GM19351 (cell line): ENCODE data around the gene GDPGP1.
A peak's percentile ranks its signal among the peaks of the same experiment; 100 is the strongest.

Experiments used
- ATAC-seq: cut with Tn5 transposase; IDR thresholded peaks from one replicate; pipeline ENCODE4 v1.9.1; 2021; ENCODE audit warnings: mild to moderate bottlenecking, moderate library complexity; ENCODE audit not compliant: unreplicated experiment

The GDPGP1 gene

DNA sequence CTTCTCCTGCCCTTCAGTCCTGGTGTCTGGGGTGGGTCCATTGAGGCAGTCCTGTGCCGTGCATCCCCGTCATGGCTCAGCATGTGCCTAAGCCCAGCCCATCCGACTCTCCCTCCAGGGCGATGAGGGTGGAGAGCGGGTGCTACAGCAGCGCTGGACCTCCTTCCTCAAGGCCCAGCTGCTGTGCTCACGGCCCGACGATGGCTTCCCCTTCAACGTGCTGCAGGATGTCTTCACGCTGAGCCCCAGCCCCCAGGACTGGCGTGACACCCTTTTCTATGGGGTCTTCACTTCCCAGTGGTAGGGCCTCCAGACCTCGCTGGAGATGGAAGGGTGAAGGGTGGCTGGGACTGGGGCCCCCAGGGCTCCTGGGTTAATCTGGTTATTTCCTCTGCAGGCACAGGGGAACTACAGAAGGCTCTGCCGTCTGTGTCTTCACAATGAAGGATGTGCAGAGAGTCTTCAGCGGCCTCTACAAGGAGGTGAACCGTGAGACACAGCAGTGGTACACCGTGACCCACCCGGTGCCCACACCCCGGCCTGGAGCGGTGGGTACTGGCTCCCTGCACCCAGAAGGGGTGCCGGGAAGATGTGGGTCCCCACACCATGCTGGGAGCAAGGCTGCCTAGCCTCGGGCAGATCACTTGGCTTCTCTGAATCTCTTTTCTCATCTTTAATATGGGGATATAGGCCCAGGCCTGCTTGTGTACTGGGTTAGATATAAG, 10.4 kb upstream of the GDPGP1 start:
- ATAC-seq: no peak

DNA sequence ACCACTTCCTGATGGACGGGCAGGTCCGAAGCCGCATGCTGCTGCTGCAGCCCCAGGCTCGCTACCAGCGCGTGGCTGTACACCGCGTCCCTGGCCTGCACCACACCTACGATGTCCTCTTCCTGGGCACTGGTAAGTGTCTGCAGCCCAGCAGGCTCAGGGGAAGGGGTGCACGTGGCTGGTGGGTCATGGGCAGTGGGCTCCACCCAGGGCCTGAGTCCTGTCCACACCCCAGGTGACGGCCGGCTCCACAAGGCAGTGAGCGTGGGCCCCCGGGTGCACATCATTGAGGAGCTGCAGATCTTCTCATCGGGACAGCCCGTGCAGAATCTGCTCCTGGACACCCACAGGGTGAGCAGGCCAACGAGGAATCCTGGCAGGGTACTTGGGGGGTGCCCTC, 9.0 kb upstream of the GDPGP1 start:
- ATAC-seq: no peak

DNA sequence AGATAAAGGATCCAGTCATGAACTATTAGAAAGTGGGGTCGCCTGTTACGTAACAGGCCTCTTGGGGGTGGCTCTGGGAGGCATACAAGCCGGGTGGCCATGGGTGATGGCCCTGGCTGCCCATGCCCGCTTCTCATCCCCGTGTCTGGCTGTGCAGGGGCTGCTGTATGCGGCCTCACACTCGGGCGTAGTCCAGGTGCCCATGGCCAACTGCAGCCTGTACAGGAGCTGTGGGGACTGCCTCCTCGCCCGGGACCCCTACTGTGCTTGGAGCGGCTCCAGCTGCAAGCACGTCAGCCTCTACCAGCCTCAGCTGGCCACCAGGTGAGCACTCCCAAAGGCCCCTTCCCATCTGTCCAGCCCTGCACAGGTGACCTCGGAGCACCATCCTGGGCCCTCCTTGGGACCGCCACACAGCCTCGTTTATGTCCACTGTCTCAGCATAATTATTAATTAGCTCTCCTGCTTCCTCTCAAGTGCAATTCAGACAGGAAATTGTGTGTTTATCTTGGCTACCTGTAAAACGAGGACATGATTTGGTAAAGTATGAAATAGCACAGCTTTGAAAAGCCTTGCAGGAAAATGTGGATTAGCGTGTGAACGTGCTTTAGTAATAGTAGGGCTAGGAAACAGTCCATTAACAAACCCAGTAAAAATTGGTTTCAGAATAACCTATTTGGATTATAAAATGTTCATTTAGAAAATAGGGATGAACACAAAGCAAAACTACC, 8.3 kb upstream of the GDPGP1 start:
- ATAC-seq: no peak

DNA sequence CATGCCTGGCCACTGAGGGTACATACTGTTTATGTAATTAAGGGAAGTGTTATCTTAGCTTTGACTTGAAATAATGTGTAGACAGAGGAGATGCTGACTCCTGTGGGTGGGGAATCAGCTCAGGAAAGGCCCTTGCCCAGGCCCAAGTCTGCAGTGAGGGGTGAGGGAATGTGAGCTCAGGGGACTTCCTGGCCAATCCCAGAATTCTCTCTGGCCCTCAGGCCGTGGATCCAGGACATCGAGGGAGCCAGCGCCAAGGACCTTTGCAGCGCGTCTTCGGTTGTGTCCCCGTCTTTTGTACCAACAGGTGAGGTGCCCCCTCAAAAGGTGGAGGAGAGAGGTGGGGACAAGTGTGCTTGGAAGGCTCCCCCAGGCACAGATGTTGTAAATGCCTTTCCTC, 6.7 kb upstream of the GDPGP1 start:
- ATAC-seq: no peak

DNA sequence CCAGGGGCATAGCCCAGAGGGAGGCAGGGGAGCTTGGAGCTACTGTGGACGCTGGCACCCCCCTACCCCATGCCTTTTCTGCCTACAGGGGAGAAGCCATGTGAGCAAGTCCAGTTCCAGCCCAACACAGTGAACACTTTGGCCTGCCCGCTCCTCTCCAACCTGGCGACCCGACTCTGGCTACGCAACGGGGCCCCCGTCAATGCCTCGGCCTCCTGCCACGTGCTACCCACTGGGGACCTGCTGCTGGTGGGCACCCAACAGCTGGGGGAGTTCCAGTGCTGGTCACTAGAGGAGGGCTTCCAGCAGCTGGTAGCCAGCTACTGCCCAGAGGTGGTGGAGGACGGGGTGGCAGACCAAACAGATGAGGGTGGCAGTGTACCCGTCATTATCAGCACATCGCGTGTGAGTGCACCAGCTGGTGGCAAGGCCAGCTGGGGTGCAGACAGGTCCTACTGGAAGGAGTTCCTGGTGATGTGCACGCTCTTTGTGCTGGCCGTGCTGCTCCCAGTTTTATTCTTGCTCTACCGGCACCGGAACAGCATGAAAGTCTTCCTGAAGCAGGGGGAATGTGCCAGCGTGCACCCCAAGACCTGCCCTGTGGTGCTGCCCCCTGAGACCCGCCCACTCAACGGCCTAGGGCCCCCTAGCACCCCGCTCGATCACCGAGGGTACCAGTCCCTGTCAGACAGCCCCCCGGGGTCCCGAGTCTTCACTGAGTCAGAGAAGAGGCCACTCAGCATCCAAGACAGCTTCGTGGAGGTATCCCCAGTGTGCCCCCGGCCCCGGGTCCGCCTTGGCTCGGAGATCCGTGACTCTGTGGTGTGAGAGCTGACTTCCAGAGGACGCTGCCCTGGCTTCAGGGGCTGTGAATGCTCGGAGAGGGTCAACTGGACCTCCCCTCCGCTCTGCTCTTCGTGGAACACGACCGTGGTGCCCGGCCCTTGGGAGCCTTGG, 5.9 kb upstream of the GDPGP1 start:
- no peak for ATAC-seq

DNA sequence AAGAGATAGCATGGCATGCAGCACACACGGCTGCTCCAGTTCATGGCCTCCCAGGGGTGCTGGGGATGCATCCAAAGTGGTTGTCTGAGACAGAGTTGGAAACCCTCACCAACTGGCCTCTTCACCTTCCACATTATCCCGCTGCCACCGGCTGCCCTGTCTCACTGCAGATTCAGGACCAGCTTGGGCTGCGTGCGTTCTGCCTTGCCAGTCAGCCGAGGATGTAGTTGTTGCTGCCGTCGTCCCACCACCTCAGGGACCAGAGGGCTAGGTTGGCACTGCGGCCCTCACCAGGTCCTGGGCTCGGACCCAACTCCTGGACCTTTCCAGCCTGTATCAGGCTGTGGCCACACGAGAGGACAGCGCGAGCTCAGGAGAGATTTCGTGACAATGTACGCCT, 5.0 kb upstream of the GDPGP1 start:
- ATAC-seq: no peak

DNA sequence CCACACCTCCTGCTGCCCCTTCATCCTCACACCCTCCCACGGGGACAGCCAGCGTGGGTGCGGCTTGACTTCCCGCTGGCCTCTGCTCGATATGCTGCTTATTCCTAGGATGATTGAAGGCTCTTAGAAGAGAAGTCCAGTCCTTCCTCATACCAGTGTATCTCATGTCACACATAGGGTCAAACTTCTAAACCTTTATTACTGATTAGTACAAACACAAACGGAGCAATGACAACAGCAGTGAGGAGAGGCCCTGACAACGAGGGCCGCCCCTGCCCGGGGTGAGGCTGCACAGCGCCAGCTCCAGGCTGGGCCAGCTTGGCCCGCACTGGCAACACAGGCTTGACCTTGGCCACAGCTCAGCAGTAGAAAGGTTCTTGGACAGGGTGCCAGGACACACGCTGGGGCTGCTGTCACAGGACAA, 3.9 kb upstream of the GDPGP1 start:
- ATAC-seq: no peak

DNA sequence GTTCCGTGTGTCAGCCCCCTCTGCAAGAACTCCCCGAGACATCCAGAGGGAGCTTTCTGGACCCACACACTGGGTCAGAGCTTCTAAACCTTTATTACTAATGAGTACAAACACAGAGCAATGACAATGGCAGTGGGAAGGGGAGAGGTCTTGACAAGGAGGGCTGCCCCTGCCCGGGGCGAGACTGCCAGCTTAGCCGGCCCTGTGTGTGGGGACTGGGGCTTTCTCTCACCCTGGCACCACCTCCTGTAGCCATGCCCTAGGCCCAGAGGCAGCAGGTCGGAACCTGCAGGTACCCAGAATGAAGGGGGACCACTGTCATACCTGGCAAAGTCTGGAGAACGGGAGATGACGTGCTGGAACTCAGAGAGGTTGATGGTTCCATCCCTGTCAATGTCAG, 3.4 kb upstream of the GDPGP1 start:
- no peak for ATAC-seq

DNA sequence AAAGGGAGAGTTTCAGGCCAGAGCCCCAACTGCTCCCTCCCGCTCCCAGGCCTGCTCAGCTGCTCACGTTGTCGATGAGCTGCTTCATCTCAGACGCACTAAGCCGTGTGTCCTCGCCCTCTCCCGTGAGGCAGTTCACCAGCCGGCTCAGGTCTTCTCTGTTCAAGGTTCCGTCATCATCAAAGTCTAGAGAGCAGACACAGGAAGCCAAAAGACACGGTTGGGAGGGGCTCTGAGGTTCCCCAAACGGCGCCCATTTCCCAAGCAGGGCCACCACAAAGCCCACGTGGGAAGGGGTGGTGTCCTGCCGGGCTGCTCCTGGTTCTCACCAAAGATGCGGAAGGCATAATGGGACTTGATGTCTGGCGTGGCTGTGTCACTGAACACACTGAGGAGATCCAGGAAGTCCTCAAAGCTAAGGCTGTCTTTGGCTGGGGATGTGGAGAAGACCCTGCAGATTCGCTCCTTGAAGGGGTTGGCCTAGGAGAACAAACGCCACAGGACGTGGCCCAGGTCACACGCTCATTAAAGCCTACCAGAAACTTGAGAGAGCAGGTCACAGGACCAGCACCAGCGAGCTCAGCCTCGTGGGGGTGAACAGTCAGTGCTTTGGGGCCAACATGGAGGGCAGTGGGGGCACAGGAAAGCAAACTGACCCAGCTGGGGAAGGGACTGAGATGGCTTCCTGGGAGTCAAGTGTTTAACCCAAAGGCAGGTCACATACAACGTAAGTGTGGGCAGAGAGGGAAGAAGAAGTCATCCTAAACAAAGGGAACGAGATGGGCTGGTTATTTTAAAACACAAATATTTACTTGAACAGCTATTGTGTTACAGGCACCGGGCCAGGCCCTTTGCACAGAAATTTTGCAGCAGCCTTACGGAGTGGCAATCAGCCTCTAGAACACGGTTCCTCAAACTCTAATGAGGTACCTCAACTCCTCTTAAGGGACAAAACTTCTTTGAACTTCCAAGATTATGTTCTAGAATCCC, 2.7 kb upstream of the GDPGP1 start:
- peak; percentile 38 for ATAC-seq

DNA sequence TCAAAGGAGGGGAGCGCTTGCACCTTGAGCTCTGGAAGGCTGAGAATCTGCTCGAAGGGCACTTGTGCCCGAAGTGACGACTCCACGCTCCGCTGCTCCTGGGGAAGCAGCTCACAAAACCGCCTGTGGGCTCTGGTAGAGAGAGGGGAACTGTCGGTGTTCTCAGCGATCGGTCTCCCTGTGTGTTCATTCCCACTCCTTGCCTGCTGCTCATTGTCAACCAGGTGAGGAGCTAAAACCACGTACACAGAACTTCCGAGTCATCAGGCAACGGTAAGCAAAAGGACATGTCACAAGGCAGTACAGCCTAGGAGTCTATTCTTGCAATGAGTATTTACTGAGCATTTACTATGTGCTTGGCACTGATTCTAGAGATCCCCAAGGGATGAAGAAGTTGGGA, 1.8 kb upstream of the GDPGP1 start:
- ATAC-seq: no peak

DNA sequence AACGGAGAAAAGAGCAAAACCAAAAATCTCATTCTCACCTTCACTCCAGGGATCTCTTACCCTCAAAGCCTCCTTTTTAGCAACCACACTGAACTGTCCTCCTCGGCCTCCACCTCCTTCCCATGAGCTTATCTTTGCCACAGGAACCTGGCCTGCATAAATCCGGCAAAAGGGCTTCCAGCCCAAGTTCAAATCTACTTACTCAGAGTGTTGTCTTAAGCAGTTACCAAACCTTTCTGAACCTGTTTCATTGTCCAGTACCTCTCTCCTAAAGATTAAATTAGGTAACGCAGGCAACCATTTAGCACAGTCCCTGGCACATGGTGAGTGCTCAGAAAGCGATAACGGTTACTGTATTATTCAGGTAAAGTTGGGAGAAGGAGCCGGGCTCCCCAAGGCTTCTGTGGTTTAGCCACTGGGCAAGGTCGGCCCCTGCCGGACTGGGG, 1.0 kb upstream of the GDPGP1 start:
- ATAC-seq: no peak

DNA sequence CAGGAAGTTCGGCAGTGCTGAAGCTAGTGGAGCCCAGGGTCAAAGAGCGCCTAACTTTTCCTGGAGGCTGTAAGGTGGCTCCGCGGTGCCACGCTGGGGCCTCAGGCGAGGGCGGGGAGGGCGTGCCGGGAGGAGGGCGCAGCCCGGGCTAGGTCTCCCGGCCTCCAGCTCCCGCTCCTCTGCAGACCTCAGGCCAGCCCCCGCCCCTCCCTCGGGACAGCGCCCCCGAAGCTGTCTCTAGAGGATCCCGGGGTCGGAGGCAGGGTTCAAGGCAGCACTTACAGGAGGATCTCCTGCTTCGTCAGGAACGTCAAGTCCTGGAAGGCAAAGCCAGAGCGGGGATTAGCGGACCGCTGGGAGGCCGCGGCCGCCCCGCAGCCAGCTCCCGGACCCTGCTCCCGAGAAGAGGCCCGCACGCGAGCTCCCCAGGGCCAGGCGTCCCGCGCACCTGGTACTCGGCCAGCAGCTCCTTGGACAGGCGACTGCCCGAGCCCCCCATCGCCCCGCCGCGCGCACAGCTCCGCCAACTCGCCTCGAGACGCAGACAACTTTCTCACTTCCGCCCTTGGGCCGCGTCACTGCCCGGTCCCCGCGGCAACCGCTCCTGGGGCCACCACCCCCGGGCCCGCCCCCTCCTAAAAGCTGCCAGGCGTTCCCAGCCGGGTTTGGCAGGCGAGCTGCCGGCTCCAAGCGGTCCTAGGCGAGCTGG, 468 bp upstream of the GDPGP1 start, which contains the start of gene CIB1:
CIB1 (minus strand) TSS at position 555 of the 709 bp plus-strand sequence; CDS start at position 499, 56 bp downstream.
- ATAC-seq: peak; percentile 76

DNA sequence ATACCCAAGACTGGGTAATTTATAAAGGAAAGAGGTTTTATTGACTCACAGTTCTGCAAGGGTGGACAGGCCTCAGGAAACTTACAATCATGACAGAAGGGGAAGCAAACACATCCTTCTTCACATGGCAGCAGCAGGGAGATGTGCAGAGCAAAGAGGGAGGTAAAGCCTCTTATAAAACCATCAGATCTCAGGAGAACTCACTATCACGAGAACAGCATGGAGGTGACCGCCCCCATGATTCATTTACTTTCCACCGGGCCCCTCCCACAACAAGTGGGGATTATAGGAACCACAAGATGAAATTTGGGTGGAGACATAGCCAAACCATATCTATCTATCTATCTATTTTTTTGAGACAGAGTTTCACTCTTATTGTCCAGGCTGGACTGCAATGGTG, 5.4 kb downstream of the GDPGP1 start:
- ATAC-seq: no peak

DNA sequence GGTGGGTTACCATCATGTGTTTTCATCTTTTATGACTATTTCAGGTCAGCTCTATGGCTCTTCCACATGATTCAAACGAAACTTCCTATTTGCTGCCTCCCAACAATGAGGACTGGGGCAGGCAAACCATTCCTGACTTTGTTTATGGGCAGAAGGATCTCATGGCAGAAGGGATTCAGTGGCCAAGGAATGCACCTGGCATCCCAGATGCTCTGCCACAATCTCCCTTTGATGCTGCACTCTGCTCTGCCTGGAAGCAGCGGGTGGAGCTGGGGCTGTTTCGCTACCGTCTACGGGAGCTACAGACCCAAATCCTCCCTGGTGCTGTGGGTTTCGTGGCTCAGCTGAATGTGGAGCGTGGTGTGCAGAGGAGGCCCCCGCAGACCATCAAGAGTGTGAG, 6.8 kb downstream of the GDPGP1 start:
- no peak for ATAC-seq

DNA sequence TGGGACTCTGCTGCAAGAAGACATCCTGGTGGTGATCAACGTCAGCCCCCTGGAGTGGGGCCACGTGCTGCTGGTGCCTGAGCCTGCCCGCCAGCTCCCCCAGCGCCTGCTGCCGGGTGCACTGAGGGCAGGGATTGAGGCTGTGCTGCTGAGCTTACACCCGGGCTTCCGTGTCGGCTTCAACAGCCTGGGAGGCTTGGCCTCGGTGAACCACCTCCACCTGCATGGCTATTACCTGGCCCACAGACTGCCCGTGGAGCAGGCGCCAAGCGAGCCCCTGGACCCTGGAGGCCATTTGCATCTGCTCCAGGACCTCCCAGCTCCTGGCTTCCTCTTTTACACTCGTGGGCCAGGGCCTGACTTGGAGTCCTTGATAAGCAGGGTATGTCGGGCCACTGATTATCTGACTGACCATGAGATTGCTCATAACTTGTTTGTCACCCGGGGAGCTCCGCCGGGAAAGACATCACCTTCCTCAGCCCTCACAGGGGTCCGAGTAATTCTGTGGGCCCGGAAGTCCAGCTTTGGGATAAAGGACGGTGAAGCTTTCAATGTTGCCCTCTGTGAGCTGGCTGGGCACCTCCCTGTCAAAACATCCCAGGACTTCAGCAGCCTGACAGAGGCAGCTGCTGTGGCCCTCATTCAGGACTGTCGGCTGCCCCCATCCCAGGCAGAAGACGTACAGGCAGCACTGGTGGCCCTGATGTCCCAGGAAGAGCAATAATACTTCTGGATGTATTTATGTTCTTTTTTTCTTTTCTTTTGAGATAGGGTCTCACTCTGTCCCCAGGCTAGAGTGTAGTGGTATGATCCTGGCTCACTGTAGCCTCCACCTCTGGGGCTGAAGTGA, 7.6 kb downstream of the GDPGP1 start:
- ATAC-seq: no peak

DNA sequence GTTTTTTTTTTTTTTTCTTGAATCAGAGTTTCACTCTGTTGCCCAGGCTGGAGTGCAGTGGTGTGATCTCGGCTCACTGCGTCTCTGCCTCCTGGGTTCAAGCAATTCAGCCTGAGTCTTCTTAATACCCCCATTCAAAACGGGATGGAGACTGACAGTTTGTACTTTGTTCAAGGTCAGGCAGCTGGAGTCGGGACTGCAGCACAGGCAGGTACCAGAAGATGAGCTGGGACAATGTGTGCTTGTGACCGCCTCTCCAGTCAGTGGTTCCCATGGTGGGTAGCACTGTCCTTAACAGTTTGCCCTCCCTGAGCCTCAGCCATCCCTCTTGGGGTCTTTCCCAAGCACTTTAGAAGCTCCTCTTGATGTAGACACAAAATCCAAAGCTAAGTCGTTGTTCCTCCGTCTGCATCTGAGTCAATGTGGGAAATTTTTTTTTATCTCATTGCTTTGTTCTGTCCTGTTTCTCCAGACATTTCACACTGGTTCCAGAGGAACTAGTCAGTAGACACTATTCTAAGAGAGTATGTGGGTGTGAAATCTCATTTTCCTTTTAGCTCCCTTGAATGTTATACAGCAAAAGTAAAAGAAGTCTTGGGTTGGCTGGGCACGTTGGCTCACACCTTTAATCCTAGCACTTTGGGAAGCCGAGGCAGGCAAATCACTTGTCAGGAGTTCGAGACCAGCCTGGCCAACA, 10.1 kb downstream of the GDPGP1 start:
- ATAC-seq: no peak

DNA sequence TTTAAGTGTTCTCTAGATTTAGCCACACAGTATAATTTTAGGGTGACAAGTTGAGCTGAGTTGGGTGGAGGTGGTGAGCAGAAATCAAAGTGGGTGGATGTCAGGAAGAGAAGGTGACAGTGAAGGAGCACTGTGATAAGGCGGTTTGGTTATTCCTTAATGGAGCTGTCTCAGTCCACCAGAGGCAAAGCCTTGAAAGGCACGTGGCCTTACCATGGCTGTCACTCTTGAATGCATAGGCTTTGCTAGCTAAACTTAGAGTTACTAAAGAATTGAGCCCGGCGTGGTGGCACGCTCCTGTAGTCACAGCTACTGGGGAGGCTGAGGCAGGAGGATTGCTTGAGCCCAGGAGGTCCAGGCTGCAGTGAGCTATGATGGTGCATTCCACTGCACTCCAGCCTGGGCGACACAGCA, 14.8 kb downstream of the GDPGP1 start:
- no peak for ATAC-seq
